Brain microvascular endothelial cell (primary cell): Measurements from ENCODE around the gene ACSF3.

Experiments
- DNase-seq: peaks from one replicate; pipeline ENCODE4 v3.0.0-alpha.2; 2020
- H3K27ac ChIP-seq: fragments of 250-450 bp; sonication (Bioruptor Pico); 2 replicates; pipeline ENCODE4 v1.5.1; 2020; ENCODE audit warnings: mild to moderate bottlenecking, moderate library complexity
- H3K27me3 ChIP-seq: fragments of 250-450 bp; sonication (Bioruptor Pico); replicated peaks from 2 replicates; pipeline ENCODE4 v1.5.1; 2020; ENCODE audit warnings: mild to moderate bottlenecking
- H3K36me3 ChIP-seq: fragments of 250-450 bp; sonication (Bioruptor Pico); replicated peaks from 2 replicates; pipeline ENCODE4 v1.5.1; 2020; ENCODE audit warnings: mild to moderate bottlenecking
- H3K4me3 ChIP-seq: 2 replicates; pipeline ENCODE4 v1.5.1; 2011; ENCODE audit warnings: low read depth, mild to moderate bottlenecking, control low read depth, low read length, moderate library complexity
- CTCF ChIP-seq: IDR thresholded peaks from 2 replicates; pipeline ENCODE4 v1.5.1; 2011; ENCODE audit warnings: low read depth, mild to moderate bottlenecking, moderate library complexity, low read length, control low read depth, inconsistent platforms; ENCODE audit errors: missing control alignments
- in situ Hi-C: cut with HindIII; loops from 2 replicates; pipeline ENCODE4 v1.10.0; 2017; ENCODE audit warnings: low sequenced_read_pairs, low pct_ligation_motif_present

ACSF3 gene

GRCh38 chr16:89110641-89111040 lies 17.0 kb downstream of the ACSF3 start:
- peaks cover 23% of the 10 kb centered on the region for H3K36me3 ChIP-seq

GRCh38 chr16:89111263-89111662 lies 17.6 kb downstream of the ACSF3 start:
- H3K27ac ChIP-seq, result no peak overlapping the region
- DNase-seq, result no peak
- H3K4me3 ChIP-seq, result no peak overlapping the region
- H3K36me3 ChIP-seq, result peaks cover 22% of the 10 kb centered on the region
- in situ Hi-C loops, result no loop called here
- no peaks in the 10 kb centered on the region for H3K27me3 ChIP-seq
- no peak for TF ChIP-seq CTCF

More at GRCh38 chr16:89110641-89111040, 17.0 kb downstream of the ACSF3 start:
- Histone ChIP-seq H3K27me3 (no peaks in the 10 kb centered on the region), H3K4me3 (no peak overlapping the region), H3K27ac (no peak overlapping the region)
- no peak for DNase-seq
- in situ Hi-C loops, result no loop called here
- TF ChIP-seq CTCF, result no peak

DNA sequence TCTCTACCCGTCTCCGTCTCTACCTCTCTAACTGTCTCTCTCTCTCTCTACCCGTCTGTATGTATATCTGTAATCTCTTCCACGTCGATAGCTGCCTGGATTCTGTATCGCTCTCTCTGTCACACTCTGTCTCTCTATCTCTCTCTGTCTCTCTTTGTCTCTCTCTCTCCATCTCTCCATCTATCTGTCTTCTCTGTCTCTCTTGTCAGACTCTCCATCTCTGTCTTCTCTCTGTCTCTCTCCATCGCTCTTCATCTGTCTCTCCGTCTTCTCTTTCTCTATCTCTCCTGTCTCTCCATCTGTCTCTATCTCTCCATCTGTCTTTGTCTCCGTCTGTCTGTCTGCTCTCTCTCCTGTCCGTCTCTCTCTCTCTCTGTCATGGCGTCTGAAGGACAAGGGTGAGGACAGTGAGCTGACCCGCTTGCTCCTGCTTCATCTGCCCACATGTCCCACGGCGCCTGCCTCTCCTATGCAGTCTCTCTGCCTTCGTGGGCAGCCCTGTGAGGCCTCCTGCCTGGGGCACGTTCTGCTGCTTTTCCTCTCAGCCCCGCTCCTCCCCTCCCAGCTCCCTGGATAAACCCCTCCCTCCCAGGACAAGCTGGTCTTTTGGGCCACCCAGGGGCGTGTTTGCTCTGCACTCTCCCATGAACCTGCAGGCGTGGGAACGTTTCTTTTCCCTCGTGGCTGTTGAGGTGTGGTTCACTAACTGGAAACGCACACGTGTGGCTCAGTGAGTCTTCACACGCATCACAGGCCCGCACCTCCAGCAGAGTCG lies 18.9 kb downstream of the ACSF3 start:
- H3K27me3 ChIP-seq, result no peaks in the 10 kb centered on the region
- H3K36me3 ChIP-seq, result peaks cover 21% of the 10 kb centered on the region
- no peak overlapping the region for H3K27ac ChIP-seq
- no peak for TF ChIP-seq CTCF
- in situ Hi-C loops, result no loop called here
- DNase-seq, result no peak
- no peak overlapping the region for H3K4me3 ChIP-seq

GRCh38 chr16:89113152-89113547 lies 19.5 kb downstream of the ACSF3 start:
- Histone ChIP-seq H3K27ac (no peak overlapping the region), H3K4me3 (no peak overlapping the region), H3K27me3 (no peaks in the 10 kb centered on the region), H3K36me3 (peaks cover 17% of the 10 kb centered on the region)
- in situ Hi-C loops, result no loop called here
- TF ChIP-seq CTCF, result no peak
- DNase-seq, result no peak

GRCh38 chr16:89113661-89114060 lies 20.0 kb downstream of the ACSF3 start:
- peaks cover 17% of the 10 kb centered on the region for H3K36me3 ChIP-seq

More at GRCh38 chr16:89113661-89114060, 20.0 kb downstream of the ACSF3 start:
- Histone ChIP-seq H3K27me3 (no peaks in the 10 kb centered on the region), H3K4me3 (no peak overlapping the region), H3K27ac (no peak overlapping the region)
- TF ChIP-seq CTCF, result no peak
- in situ Hi-C loops, result no loop called here
- no peak for DNase-seq
